GM18511 (cell line): ENCODE measurements around the gene POLR3B.

Source experiments
- ATAC-seq: cut with Tn5 transposase; IDR thresholded peaks from one replicate; pipeline ENCODE4 v1.9.1; 2021; ENCODE audit warnings: mild to moderate bottlenecking, moderate library complexity; ENCODE audit not compliant: unreplicated experiment

The POLR3B gene

DNA sequence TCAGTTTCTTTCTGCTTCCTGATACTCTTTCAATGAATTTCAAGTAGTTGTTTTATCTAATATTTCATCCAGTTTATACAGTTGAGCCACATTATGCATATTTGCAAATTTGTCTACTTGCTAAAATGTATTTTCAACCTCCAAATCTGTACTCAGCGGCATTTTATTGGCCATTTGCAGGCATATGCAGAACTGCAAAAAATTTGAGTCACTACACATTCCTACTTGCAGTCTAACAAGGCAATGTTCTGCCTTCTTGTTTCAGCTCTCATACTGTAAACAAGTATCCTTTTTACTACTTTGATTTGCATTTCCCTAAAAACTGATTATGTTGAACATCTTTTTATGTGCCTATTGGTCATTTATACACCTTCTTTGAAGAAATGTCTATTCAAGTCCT, 55.0 kb downstream of the POLR3B start:
- ATAC-seq = no peak

DNA sequence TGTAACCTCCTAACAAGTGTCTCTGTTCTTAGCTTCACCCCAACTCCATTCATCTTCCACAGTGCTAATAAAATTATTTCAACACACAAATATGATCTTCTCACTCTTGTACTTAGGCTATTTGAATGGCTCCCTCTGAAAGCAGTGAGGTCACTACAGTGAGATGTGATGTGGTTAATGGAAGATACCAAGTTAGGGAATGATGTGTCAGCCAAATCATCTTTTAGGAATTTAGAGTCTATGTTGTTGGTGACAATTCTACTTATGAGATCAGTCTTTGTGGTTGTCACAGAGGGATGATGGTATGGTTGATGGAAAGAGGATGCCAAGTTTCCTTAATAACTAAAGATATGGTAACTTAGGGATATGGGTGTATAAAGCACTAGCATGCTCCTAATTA, 57.6 kb downstream of the POLR3B start:
- ATAC-seq = no peak

- ATAC-seq = no peak
Measured at GRCh38 chr12:106416273-106416672, 58.7 kb downstream of the POLR3B start.

GRCh38 chr12:106417926-106418910, 60.7 kb downstream of the POLR3B start:
- no peak for ATAC-seq

GRCh38 chr12:106418970-106419369, 61.4 kb downstream of the POLR3B start:
- ATAC-seq = no peak

GRCh38 chr12:106423291-106423690, 65.7 kb downstream of the POLR3B start:
- ATAC-seq = no peak

- no peak for ATAC-seq
Measured at GRCh38 chr12:106425061-106425702, 67.6 kb downstream of the POLR3B start.

GRCh38 chr12:106427917-106428316, 70.4 kb downstream of the POLR3B start:
- no peak for ATAC-seq

GRCh38 chr12:106428384-106428783, 70.8 kb downstream of the POLR3B start:
- no peak for ATAC-seq

- ATAC-seq = no peak
Measured at GRCh38 chr12:106429043-106429552, 71.5 kb downstream of the POLR3B start.

- no peak for ATAC-seq
Measured at GRCh38 chr12:106429636-106430035, 72.1 kb downstream of the POLR3B start.

- ATAC-seq = no peak
Measured at GRCh38 chr12:106431839-106432411, 74.4 kb downstream of the POLR3B start.

DNA sequence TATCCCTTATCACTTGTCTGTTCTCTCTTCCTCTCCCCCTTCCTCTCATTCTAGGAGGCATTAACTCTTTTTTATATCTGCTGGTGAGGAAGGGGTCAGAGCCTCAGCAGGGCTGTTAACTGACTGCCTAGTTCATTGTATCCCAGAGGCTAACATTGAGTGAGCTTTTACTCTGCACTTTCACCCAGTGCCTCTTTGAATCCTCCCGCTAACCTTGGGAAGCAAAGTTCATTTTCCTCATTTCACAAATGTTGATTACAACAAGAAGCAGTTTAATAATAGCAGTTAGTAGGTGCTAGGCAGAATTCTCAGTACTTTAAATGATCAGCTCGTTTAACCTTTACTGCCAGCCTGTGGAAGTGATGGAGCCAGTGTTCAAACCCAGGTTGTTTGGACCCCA, 75.5 kb downstream of the POLR3B start:
- ATAC-seq = no peak

GRCh38 chr12:106434526-106434925, 77.0 kb downstream of the POLR3B start:
- no peak for ATAC-seq

- ATAC-seq = no peak
Measured at GRCh38 chr12:106436164-106436563, 78.6 kb downstream of the POLR3B start.

DNA sequence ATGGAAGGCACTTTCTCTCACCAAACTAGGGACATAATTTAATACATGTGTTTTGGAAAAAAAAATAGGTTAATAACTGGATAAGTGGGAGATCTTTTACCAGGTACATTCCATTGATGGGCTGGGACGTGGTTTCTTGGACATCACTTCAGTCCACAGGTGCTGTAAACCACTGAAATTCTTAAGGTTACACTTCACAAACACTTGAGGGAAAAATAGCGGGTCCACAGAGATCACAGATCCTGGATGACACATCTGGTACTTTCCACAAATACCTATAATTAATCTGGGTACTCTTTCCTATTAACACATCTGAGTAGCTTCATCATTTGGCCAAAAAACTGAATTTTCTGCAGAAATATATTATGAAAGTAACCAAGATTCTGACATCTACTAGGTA, 85.0 kb downstream of the POLR3B start:
- no peak for ATAC-seq

GRCh38 chr12:106445053-106445452, 87.5 kb downstream of the POLR3B start:
- no peak for ATAC-seq

DNA sequence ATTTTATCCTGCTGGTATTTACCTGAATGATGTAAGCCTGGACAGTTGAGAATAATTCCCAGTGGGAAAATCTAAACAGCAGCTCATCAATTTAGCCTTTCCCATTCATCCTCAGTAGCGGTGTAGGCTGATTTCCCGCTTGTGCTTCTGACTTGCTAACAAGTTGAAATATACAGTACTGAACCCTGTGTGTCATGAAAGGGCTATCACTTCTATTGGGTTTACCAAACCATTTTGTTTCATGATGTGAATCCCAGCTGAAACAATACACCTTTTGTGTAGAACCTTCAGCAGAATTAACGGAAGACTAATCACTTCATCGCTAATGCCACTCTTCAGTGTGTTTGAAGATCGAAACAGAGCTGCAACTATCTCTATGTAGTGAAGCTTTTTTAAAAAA, 88.4 kb downstream of the POLR3B start:
- ATAC-seq = no peak

DNA sequence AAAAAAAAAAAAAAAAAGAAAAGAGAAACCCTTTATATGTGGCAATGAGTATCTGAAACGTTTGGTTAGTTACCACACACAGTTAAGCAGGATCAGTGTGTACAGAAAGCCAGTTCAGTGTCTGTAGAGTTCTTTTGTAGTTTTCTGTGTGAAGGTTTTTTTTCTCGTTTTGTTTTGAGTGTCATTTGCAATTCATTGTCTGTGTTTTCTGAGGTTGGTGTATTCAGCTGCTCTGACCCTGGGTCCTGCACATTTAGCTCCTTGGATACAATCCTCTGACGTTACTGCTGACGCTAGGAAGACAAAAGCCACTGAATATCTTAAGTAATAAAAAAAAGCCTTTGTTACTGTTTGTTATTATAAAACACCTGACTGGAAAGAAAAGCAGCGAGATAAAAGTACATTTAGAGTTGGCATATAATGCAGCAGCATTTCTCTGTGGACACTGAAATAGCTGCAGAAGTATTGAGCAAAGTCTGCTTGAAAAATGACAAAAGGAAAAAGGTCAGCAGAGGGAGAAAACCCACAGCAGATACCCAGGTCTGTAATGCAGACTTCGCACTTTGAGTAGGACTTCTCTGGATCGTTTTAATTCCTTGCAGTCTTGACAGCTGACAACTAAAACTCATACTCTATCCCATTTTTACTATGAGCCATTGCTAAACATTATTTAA, 89.0 kb downstream of the POLR3B start:
- ATAC-seq = no peak

GRCh38 chr12:106452309-106452708, 94.8 kb downstream of the POLR3B start:
- no peak for ATAC-seq

DNA sequence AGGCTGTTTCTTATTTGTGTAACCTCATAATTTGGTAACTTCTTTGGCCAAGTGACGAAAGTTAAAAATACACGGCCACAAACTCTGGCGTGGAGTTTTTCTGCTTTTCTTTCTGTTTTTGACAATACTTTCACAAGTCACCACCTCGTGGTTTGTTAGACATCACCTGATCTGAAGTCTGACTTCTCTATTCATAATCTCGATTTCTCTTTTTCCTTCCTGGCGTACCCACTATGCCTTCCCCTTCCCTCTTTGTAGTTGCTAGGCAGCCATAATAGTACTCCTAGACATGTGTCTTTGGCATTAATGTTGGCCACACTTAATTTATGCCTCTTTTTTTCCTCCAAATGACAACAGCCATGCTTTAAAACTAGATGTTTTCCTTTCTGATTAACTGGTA, 97.6 kb downstream of the POLR3B start:
- ATAC-seq = no peak
